ENCODE measurements around the gene KCNK18. TPM values are rescaled to one million over a fixed set of nuclear protein-coding genes. Genes with fewer than 3 reads are reported as not detected.

The KCNK18 gene
- total and polyA plus RNA-seq, 10 of the 15 experiments (the other 5 are each of a cell fraction or from before 2014, with no cell fraction given) = not detected

DNA sequence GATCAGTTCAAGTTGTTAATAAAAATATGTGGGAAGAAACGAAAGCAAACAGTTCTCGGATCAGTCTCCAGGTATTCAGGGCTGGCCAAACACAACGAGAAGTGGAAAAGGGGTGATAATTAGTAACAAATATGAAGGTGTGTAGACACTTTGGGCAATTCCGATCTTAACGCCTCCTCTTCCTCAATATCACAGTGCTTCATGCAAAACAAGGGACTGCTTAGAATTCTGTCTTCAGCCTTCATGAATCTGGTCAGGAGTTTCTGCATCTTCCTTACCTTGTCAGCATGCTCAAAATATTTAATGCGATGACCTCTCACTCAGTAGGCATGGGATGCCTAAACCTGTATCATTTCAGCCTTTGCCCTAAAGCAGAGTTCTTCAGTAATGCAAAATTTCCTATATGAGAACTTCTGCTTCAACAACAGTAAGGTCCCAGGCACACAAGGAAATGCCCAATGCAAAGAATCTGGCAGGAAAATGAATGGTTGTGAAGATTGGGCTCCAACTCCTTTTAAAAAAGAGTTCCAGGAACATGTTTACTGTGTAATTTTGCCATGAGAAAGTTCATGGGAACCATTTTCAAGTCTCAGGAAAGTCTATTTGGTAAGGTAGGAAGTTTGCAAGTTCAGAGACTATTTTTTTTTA, 35.8 kb upstream of the KCNK18 start (continued):
- no peak for TF ChIP-seq SIN3A (IDR thresholded peaks at IDR 0.05; ENCODE audit: low read depth, low read length)
- TF ChIP-seq, protein P1, sequence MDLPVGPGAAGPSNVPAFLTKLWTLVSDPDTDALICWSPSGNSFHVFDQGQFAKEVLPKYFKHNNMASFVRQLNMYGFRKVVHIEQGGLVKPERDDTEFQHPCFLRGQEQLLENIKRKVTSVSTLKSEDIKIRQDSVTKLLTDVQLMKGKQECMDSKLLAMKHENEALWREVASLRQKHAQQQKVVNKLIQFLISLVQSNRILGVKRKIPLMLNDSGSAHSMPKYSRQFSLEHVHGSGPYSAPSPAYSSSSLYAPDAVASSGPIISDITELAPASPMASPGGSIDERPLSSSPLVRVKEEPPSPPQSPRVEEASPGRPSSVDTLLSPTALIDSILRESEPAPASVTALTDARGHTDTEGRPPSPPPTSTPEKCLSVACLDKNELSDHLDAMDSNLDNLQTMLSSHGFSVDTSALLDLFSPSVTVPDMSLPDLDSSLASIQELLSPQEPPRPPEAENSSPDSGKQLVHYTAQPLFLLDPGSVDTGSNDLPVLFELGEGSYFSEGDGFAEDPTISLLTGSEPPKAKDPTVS (IDR thresholded peaks at IDR 0.05; ENCODE audit: low read depth, low read length) = no peak
- no peak for TF ChIP-seq FOXM1 (IDR thresholded peaks at IDR 0.05; ENCODE audit: low read depth, low read length)
- no peak for TF ChIP-seq PAX8 (IDR thresholded peaks at IDR 0.05)
- no peak for TF ChIP-seq SMC3 (IDR thresholded peaks at IDR 0.05; ENCODE audit: borderline replicate concordance, low read length)
- TF ChIP-seq NFIC (IDR thresholded peaks at IDR 0.05; ENCODE audit: low read depth, low read length) = no peak

DNA sequence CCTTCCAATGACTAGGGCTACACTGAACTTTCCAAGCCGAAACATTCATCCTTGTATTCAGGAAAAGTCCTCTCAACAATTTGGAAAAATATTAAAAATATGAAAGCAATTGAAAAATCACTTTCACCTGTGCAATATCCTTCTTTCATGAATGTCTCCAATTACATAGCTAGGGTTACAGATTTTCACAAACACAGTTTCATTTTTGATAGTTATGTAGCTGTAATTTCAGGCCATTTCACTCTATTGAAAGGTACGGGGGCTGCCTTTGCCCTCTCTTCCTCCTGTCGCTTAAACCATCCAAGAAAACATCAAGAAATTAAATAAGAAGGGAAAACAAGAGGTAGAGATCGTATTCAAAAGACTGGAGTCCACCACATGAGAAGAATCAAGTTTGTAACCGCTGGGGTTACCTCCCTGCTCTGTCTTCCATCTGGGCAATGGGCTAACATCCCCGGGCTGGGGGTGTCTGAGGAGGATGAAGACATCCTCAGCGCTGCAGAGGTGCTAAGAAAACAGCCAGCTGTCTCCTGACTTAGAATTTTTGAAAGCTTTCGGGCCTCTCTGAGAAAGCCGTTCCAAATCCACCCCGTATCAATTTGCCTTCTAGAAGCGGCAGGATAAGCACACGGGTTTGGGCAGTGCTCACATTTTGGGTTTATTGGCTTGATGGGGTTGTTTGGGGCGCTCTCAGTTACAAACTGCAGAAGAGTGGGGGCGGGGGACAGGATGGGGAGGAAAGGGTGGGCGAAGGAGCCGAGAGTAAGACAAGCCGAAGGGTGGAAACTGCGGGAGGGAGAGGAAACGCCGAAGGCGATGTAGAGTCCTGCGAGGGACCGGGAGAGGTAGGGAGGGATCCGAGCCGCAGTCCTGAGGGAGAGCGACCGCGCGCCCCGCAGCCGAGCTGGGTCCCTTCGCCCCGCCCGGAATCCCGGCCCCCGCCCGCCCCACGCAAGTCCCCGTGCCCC, 34.9 kb upstream of the KCNK18 start:
- BruUV-seq (replicated peaks) = no TSS peak
- WGBS (ENCODE audit: insufficient coverage, insufficient replicate concordance, low lambda C conversion rate, missing lambda C conversion rate) = 17% methylated on average over 18 of the region's 39 CpGs

More for the DNA sequence above, 34.9 kb upstream of the KCNK18 start:
- no peaks in the 10 kb centered on the region for H4K20me1 ChIP-seq (ENCODE audit: control insufficient read depth, insufficient read depth)
- SMC1A ChIA-PET (ENCODE audit: uncharacterized antibody, unreplicated experiment) = interaction anchor here (0.7 kb wide), 1 partner anchor 12 kb away, joined by 3 read pairs; no protein-coding TSS in a partner anchor
- no peaks in the 10 kb centered on the region for H3K36me3 ChIP-seq (ENCODE audit: control insufficient read depth in 2 of 2, insufficient read depth in 2 of 2, low read length in 1 of 2)
- no peaks in the 10 kb centered on the region for H3K79me2 ChIP-seq (ENCODE audit: control insufficient read depth, insufficient read depth, low read length)
- no peak overlapping the region for H2AFZ ChIP-seq (ENCODE audit: control insufficient read depth, low read depth, low read length)
- H3K4me3 ChIP-seq = no peak overlapping the region
- in situ Hi-C loops (cut with MboI) (no loop called here), intact Hi-C loops (cut with micrococcal nuclease; ENCODE audit: unreplicated experiment) (no loop called here)
- no peaks in the 10 kb centered on the region for H3K4me1 ChIP-seq (ENCODE audit: control insufficient read depth, insufficient read depth, low read length)
- FAIRE-seq = no peak
- POLR2A ChIA-PET = no interaction called here
- peaks cover 17 to 36% of the 10 kb centered on the region in 2 experiments for H3K27me3 ChIP-seq (replicated peaks in 1 of 2; ENCODE audit: control insufficient read depth in 2 of 2, insufficient read depth in 2 of 2, low read length in 1 of 2)
- no peak for TF ChIP-seq FOS (IDR thresholded peaks at IDR 0.05; ENCODE audit: borderline replicate concordance, extremely low read depth, insufficient read length)
- no peak for TF ChIP-seq ZNF274 (IDR thresholded peaks at IDR 0.05; ENCODE audit: insufficient read depth, insufficient read length)
- no peak for TF ChIP-seq BMI1 (IDR thresholded peaks at IDR 0.05; ENCODE audit: borderline replicate concordance)
- TF ChIP-seq ZBED1 (IDR thresholded peaks at IDR 0.05; ENCODE audit: borderline replicate concordance) = no peak
- no peak for TF ChIP-seq RFX5 (IDR thresholded peaks at IDR 0.05; ENCODE audit: low read depth, low read length)
- no peak for TF ChIP-seq SMC3 (IDR thresholded peaks at IDR 0.05; ENCODE audit: borderline replicate concordance, low read length)
- TF ChIP-seq STAT3 (IDR thresholded peaks at IDR 0.05; ENCODE audit: low read depth, low read length) = no peak
- no peak for TF ChIP-seq SREBF1 (IDR thresholded peaks at IDR 0.05; ENCODE audit: low read length)
- TF ChIP-seq, protein P2, sequence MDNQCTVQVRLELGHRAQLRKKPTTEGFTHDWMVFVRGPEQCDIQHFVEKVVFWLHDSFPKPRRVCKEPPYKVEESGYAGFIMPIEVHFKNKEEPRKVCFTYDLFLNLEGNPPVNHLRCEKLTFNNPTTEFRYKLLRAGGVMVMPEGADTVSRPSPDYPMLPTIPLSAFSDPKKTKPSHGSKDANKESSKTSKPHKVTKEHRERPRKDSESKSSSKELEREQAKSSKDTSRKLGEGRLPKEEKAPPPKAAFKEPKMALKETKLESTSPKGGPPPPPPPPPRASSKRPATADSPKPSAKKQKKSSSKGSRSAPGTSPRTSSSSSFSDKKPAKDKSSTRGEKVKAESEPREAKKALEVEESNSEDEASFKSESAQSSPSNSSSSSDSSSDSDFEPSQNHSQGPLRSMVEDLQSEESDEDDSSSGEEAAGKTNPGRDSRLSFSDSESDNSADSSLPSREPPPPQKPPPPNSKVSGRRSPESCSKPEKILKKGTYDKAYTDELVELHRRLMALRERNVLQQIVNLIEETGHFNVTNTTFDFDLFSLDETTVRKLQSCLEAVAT (IDR thresholded peaks at IDR 0.05) = no peak
- TF ChIP-seq BHLHE40 (IDR thresholded peaks at IDR 0.05; ENCODE audit: borderline replicate concordance in 1 of 2, low read depth in 2 of 2, low read length in 1 of 2) = no peak
- CTCF ChIA-PET = interaction anchor here (1.1 kb wide), 1 partner anchor 374 kb away, joined by 4 read pairs; no protein-coding TSS in a partner anchor
- H3K9ac ChIP-seq (ENCODE audit: control insufficient read depth, insufficient read depth, low read length) = no peak overlapping the region
- no peak for DNase-seq (ENCODE audit: low read depth, low spot score)
- ATAC-seq = no peak
- H3K9me3 ChIP-seq (replicated peaks; ENCODE audit: control insufficient read depth, insufficient read depth, low read length) = no peaks in the 10 kb centered on the region
- no peak overlapping the region for H3K4me2 ChIP-seq (ENCODE audit: control insufficient read depth, insufficient read depth)
- H3K27ac ChIP-seq (ENCODE audit: control insufficient read depth, insufficient read depth) = no peak overlapping the region
- RAD21 ChIA-PET (ENCODE audit: unreplicated experiment) = no interaction called here

Data from GM12878 (cell line).